Endothelial cell of umbilical vein (primary cell): Measurements from ENCODE around the gene SH3D21. TPM values are rescaled to one million over a fixed set of nuclear protein-coding genes. Genes with fewer than 3 reads are reported as not detected.

Experiments used
- BruUV-seq: library from RNA; stranded (reverse); fragments of 400-500 nt; replicated peaks from 2 replicates; lab custom pipeline; 2021; lab: Mats Ljungman, UMichigan
- CTCF ChIA-PET: fragments of 300-600, 350-600 bp; sonication (Branson Sonifier 250); formaldehyde crosslinking; loops from one replicate; lab custom pipeline; 2021; ENCODE audit warnings: antibody characterized with exemption, inconsistent platforms; lab: Charles Lee
- POLR2A ChIA-PET: fragments of 300-600, 350-600 bp; sonication (Branson Sonifier 250); formaldehyde crosslinking; loops from one replicate; lab custom pipeline; 2021; ENCODE audit warnings: antibody characterized with exemption, inconsistent platforms; lab: Charles Lee
- DNase-seq: peaks from one replicate; pipeline ENCODE4 v3.0.0-alpha.2; 2011; ENCODE audit warnings: low read depth, low spot score
- FAIRE-seq: peaks from 2 replicates; lab custom pipeline; 2011; peaks lifted over from hg19 to GRCh38; lab: Jason Lieb, UNC
- H2AFZ ChIP-seq: 2 replicates; pipeline ENCODE4 v1.6.0; 2012; ENCODE audit warnings: low read depth, low read length, control low read depth, inconsistent platforms
- H3K27ac ChIP-seq: 2 replicates; pipeline ENCODE4 v1.5.1; 2011; ENCODE audit warnings: low read depth, mild to moderate bottlenecking, control low read depth, low read length, moderate library complexity; ENCODE audit not compliant: insufficient read depth
- H3K27me3 ChIP-seq, 2 experiments: 2 replicates each; pipeline versions ENCODE4 v1.6.0 to v1.6.1; 2011; ENCODE audit warnings: low read length in 2 of 2, mixed read lengths in 1 of 2; ENCODE audit not compliant: control insufficient read depth in 2 of 2, insufficient read depth in 2 of 2
- H3K36me3 ChIP-seq, 2 experiments: 2 replicates in 1 of 2; 3 replicates in 1 of 2; pipeline ENCODE4 v1.5.1; 2011; ENCODE audit warnings: low read length in 2 of 2, mild to moderate bottlenecking in 1 of 2, moderate library complexity in 1 of 2; ENCODE audit not compliant: control insufficient read depth in 2 of 2, insufficient read depth in 2 of 2; ENCODE audit errors: extremely low read depth in 1 of 2
- H3K4me1 ChIP-seq: 3 replicates; pipeline ENCODE4 v1.5.1; 2011; ENCODE audit warnings: mild to moderate bottlenecking, low read length; ENCODE audit not compliant: control insufficient read depth, insufficient read depth; ENCODE audit errors: extremely low read depth
- H3K4me2 ChIP-seq: 2 replicates; pipeline ENCODE4 v1.6.1; 2011; ENCODE audit warnings: low read length, control low read depth, mixed read lengths; ENCODE audit not compliant: insufficient read depth
- H3K4me3 ChIP-seq, 3 experiments: fragments of 200-600 bp in 1 of 3; sonication (generic), shearing (Covaris generic) in 1 of 3; replicated peaks in 1 of 3; 2 replicates each; pipeline ENCODE4 v1.5.1; 2011 to 2016; ENCODE audit warnings: control low read depth in 3 of 3, low read length in 3 of 3, mild to moderate bottlenecking in 2 of 3, inconsistent platforms in 1 of 3, low read depth in 1 of 3, moderate library complexity in 1 of 3; ENCODE audit not compliant: insufficient read depth in 1 of 3
- H3K79me2 ChIP-seq: 2 replicates; pipeline ENCODE4 v1.6.0; 2012; ENCODE audit warnings: low read length, inconsistent platforms; ENCODE audit not compliant: control insufficient read depth, insufficient read depth
- H3K9ac ChIP-seq: replicated peaks from 2 replicates; pipeline ENCODE3; 2011; ENCODE audit warnings: low read length, control low read depth; ENCODE audit not compliant: insufficient read depth; ENCODE audit errors: extremely low read depth
- H3K9me1 ChIP-seq: replicated peaks from 3 replicates; pipeline ENCODE4 v1.6.0; 2011; ENCODE audit warnings: mild to moderate bottlenecking, low read length; ENCODE audit not compliant: control insufficient read depth, insufficient read depth; ENCODE audit errors: extremely low read depth
- H3K9me3 ChIP-seq: replicated peaks from 2 replicates; pipeline ENCODE4 v1.5.1; 2012; ENCODE audit warnings: low read length, inconsistent platforms; ENCODE audit not compliant: control insufficient read depth, insufficient read depth
- H4K20me1 ChIP-seq: replicated peaks from 2 replicates; pipeline ENCODE3; 2011; ENCODE audit warnings: mild to moderate bottlenecking, low read length; ENCODE audit not compliant: control insufficient read depth, insufficient read depth; ENCODE audit errors: extremely low read depth
- EZH2 ChIP-seq: IDR thresholded peaks from 2 replicates; pipeline ENCODE4 v1.6.1; 2012; ENCODE audit warnings: borderline replicate concordance, low read depth, mild to moderate bottlenecking, moderate library complexity, low read length, inconsistent platforms; ENCODE audit not compliant: severe bottlenecking
- GATA2 ChIP-seq: IDR thresholded peaks from 2 replicates; pipeline ENCODE4 v1.7.0; 2011; ENCODE audit warnings: low read depth, mild to moderate bottlenecking, moderate library complexity, mixed read lengths, low read length; ENCODE audit not compliant: insufficient read length, insufficient read depth
- POLR2AphosphoS5 ChIP-seq: IDR thresholded peaks from 2 replicates; pipeline ENCODE4 v1.6.1; 2012; ENCODE audit warnings: low read depth, mild to moderate bottlenecking, control low read depth, low read length, moderate library complexity; ENCODE audit not compliant: insufficient read depth
- dilution Hi-C: fragments of 300-500 bp; cut with MboI; formaldehyde crosslinking; loops from one replicate; pipeline ENCODE4 v1.15.0; 2019; ENCODE audit warnings: low sequenced_read_pairs; ENCODE audit not compliant: extremely low pct_ligation_motif_present
- intact Hi-C: fragments of 100-400 bp; cut with micrococcal nuclease; formaldehyde crosslinking; loops from one replicate; pipeline ENCODE4 v1.10.0; 2022
- polyA plus RNA-seq, 4 experiments: library from polyadenylated mRNA; depleted of rRNA in 3 of 4; stranded (reverse) in 3 of 4; unstranded in 1 of 4; fragments of >200 nt; gene quantifications; 2 replicates each; pipeline versions ENCODE4 v1.2.1 to v1.2.3, GENCODE V29; 2011 to 2012; ENCODE audit warnings: missing spikeins in 1 of 4
- total RNA-seq: library from RNA; stranded (reverse); gene quantifications from 2 replicates; pipeline ENCODE4 v1.2.3, GENCODE V29; 2021
- TF ChIP-seq, protein P1 (sequence below), 2 donors: IDR thresholded peaks; 1 replicate in 1 of 2; 2 replicates in 1 of 2; pipeline ENCODE4 v1.5.1; 2011; ENCODE audit warnings: low read length in 2 of 2, mild to moderate bottlenecking in 2 of 2, moderate library complexity in 2 of 2, control low read depth in 1 of 2, inconsistent platforms in 1 of 2, low read depth in 1 of 2; ENCODE audit not compliant: insufficient read depth in 1 of 2; ENCODE audit errors: extremely low read depth in 1 of 2
- TF ChIP-seq, protein P2 (sequence below): IDR thresholded peaks from 2 replicates; pipeline ENCODE4 v1.6.1; 2011; ENCODE audit not compliant: insufficient read depth, insufficient read length

Gene SH3D21
- total and polyA plus RNA-seq, 2 donors (not counting 3 experiments of a cell fraction or from before 2014, with no cell fraction given): 1.8 to 7.2 TPM

DNA sequence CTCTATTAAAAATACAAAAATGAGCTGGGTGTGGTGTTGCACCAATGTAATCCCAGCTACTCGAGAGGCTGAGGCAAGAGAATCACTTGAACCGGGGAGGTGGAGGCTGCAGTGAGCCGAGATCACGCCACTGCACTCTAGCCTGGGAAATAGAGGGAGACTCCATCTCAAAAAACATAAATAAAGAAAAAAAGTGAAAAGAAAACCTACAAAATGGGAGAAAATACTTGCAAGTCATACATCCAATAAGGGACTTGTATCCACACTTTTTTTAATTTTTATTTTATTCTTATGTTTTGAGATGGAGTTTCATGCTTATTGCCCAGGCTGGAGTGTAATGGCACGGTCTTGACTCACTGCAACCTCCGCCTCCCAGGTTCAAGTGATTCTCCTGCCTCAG is 29.5 kb upstream of the SH3D21 start:
- DNase-seq (no peak), FAIRE-seq (no peak)
- Histone ChIP-seq H3K4me2 (no peak overlapping the region), H4K20me1 (no peaks in the 10 kb centered on the region), H3K27me3 (no peaks in the 10 kb centered on the region), H3K9me3 (no peaks in the 10 kb centered on the region), H3K4me3 (no peak overlapping the region), H3K27ac (no peak overlapping the region), H3K9me1 (no peaks in the 10 kb centered on the region), H3K9ac (no peak overlapping the region), H2AFZ (no peak overlapping the region), H3K79me2 (peaks cover 56% of the 10 kb centered on the region), H3K36me3 (peaks cover 0 to 3% of the 10 kb centered on the region in 2 experiments), H3K4me1 (no peaks in the 10 kb centered on the region)
- intact Hi-C loops (no loop called here), dilution Hi-C loops (no loop called here)
- no TSS peak for BruUV-seq
- ChIA-PET CTCF (no interaction called here), POLR2A (no interaction called here)
- TF ChIP-seq GATA2 (no peak), POLR2AphosphoS5 (no peak), EZH2 (no peak)
- TF ChIP-seq, protein P1, sequence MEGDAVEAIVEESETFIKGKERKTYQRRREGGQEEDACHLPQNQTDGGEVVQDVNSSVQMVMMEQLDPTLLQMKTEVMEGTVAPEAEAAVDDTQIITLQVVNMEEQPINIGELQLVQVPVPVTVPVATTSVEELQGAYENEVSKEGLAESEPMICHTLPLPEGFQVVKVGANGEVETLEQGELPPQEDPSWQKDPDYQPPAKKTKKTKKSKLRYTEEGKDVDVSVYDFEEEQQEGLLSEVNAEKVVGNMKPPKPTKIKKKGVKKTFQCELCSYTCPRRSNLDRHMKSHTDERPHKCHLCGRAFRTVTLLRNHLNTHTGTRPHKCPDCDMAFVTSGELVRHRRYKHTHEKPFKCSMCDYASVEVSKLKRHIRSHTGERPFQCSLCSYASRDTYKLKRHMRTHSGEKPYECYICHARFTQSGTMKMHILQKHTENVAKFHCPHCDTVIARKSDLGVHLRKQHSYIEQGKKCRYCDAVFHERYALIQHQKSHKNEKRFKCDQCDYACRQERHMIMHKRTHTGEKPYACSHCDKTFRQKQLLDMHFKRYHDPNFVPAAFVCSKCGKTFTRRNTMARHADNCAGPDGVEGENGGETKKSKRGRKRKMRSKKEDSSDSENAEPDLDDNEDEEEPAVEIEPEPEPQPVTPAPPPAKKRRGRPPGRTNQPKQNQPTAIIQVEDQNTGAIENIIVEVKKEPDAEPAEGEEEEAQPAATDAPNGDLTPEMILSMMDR (IDR thresholded peaks at IDR 0.05; ENCODE audit: extremely low read depth in 1 of 2, insufficient read depth in 1 of 2, low read depth in 1 of 2, low read length in 2 of 2): no peak
- TF ChIP-seq, protein P2, sequence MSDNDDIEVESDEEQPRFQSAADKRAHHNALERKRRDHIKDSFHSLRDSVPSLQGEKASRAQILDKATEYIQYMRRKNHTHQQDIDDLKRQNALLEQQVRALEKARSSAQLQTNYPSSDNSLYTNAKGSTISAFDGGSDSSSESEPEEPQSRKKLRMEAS: no peak
